T-helper 1 cell treated with Interleukin-12 subunit alpha and Interleukin-12 subunit beta and Interleukin-4 antibody, amounts not matched to agents 30 μg/mL and 1 μg/mL, for 36 hours (primary cell): ENCODE measurements around the gene KRTDAP.

Source experiments
- H3K27ac Mint-ChIP-seq: one replicate; pipeline ENCODE4 v1.8.0; 2021; ENCODE audit warnings: mild to moderate bottlenecking, mixed read lengths
- H3K27me3 Mint-ChIP-seq: one replicate; pipeline ENCODE4 v1.8.0; 2021; ENCODE audit warnings: low read depth, mixed read lengths
- H3K36me3 Mint-ChIP-seq: one replicate; pipeline ENCODE4 v1.8.0; 2021; ENCODE audit warnings: low read depth, mixed read lengths
- H3K4me1 Mint-ChIP-seq: one replicate; pipeline ENCODE4 v1.8.0; 2021; ENCODE audit warnings: low read depth, mixed read lengths
- H3K4me3 Mint-ChIP-seq: one replicate; pipeline ENCODE4 v1.8.0; 2021; ENCODE audit warnings: mild to moderate bottlenecking, moderate library complexity, mixed read lengths
- H3K9me3 Mint-ChIP-seq: one replicate; pipeline ENCODE4 v1.8.0; 2021; ENCODE audit warnings: mixed read lengths

Gene KRTDAP

DNA sequence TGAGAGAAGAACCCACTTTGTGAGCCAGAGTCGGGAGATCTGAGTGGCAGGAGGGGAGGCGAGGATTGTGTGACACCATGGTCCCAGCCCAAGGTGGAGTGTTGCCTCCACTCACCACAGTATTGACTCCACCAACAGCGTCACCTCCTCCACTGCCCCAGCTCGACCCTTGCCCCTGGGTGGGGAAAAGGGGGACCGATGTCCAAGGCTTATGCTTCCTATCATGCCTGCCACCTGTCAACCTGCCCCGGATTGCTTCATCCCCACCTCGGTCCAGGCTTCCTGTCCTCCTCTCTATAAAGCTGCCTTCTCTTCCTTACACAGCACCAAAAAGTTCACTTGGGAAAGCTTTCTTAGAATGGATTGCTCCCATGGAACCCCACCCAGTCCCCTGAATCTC lies 15.7 kb upstream of the KRTDAP start:
- H3K27me3 Mint-ChIP-seq, result peaks cover 48% of the 10 kb centered on the region
- no peaks in the 10 kb centered on the region for H3K36me3 Mint-ChIP-seq
- H3K27ac Mint-ChIP-seq, result no peak overlapping the region
- H3K9me3 Mint-ChIP-seq, result no peaks in the 10 kb centered on the region
- no peak overlapping the region for H3K4me3 Mint-ChIP-seq
- H3K4me1 Mint-ChIP-seq, result peaks cover 6% of the 10 kb centered on the region

DNA sequence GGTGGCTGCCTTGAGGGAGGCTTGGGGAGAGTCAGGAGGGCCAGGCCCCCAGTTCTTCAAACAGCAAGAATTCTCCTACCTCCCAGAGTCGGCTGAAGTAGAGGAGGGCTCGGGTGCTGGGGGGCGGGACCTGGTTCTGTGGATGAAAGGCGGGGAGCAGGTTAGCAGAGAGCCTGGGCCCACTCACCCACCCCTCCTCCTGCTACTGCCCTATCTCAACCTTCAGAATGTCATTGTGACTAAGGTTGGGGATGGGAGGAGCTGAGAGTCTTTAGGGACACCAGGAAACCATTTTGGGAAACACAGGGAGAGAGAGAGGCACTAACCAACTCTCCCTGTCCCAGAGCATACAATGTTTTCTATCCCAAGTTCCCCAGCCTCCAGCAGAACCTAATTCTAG lies 12.5 kb upstream of the KRTDAP start:
- H3K27ac Mint-ChIP-seq, result no peak overlapping the region
- no peaks in the 10 kb centered on the region for H3K9me3 Mint-ChIP-seq
- H3K4me1 Mint-ChIP-seq, result no peaks in the 10 kb centered on the region
- H3K27me3 Mint-ChIP-seq, result peaks cover 18% of the 10 kb centered on the region
- H3K4me3 Mint-ChIP-seq, result no peak overlapping the region
- H3K36me3 Mint-ChIP-seq, result no peaks in the 10 kb centered on the region

DNA sequence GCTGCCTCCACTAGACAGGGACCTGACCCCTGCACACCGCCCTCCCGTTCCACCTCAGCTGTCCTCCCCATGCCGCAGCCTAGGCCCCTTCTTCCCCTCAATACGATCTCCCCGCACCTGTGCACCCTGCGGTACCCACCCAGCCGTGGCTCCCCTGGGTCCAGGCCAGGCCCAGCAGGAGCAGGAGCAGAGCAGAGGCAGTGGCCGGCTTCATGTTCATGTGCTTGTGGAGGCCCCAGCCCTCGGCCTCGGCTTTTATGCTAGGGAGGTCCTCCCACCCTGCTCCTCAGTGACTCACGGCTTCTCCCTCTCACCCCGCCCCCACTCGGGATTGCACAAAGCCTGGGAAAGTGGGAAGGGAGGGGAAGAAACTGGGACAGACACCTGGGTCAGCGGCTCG lies 11.4 kb upstream of the KRTDAP start:
- H3K27ac Mint-ChIP-seq, result no peak overlapping the region
- H3K4me1 Mint-ChIP-seq, result no peaks in the 10 kb centered on the region
- H3K36me3 Mint-ChIP-seq, result no peaks in the 10 kb centered on the region
- no peak overlapping the region for H3K4me3 Mint-ChIP-seq
- H3K9me3 Mint-ChIP-seq, result no peaks in the 10 kb centered on the region
- H3K27me3 Mint-ChIP-seq, result peaks cover 19% of the 10 kb centered on the region

DNA sequence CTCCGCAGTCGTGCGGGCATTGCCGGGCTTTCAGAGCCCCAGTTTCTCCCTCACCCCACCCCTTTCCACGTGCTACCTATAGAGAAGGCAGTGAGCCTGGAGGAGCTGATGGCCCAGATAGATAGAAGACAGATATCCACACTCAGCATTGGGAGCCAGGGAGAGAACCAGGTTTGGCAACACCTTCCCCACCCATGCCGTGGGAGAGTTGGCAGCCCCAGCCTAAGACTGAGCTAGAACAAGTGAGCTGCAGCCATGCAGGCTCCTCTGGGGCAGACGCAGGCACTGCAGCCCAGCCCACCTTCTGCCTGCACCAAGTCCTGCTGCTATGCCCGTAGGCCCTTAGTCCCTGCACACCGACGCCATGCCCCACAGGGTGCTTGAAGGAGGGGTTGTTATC lies 10.3 kb upstream of the KRTDAP start:
- Mint-ChIP-seq H3K4me3 (no peak overlapping the region), H3K4me1 (peaks cover under 1% of the 10 kb centered on the region), H3K27ac (no peak overlapping the region)

DNA sequence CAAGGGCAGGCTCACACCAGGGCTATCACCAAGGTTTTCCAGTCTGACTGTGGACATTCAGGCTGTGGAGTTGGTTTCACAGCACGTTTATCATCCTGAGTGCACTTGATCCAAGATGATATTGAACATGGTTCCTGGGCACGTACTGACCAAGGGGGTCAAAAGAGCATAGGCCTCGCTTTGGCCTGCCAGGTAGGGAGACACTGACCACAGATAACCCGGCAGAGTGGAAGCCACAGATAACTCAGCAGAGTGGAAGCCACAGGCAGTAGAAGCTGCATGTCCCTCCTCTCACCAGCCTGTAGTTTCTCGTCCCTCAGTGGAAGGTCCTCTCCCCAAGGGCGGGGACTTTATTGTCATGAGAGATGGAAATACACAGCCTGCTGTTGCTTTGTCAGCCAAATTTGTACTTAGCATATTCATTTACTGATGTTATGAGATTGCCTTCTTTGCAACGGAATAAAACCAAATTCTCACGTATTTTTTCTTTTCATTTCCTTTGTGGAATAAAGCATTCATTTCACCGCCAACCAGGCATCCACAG lies 8.8 kb upstream of the KRTDAP start:
- Mint-ChIP-seq H3K27me3 (peaks cover 4% of the 10 kb centered on the region), H3K9me3 (no peaks in the 10 kb centered on the region), H3K4me3 (no peak overlapping the region), H3K4me1 (peaks cover 7% of the 10 kb centered on the region), H3K27ac (no peak overlapping the region), H3K36me3 (no peaks in the 10 kb centered on the region)

More for the DNA sequence above, 10.3 kb upstream of the KRTDAP start:
- no peaks in the 10 kb centered on the region for H3K9me3 Mint-ChIP-seq
- H3K27me3 Mint-ChIP-seq, result peaks cover 10% of the 10 kb centered on the region
- H3K36me3 Mint-ChIP-seq, result no peaks in the 10 kb centered on the region

DNA sequence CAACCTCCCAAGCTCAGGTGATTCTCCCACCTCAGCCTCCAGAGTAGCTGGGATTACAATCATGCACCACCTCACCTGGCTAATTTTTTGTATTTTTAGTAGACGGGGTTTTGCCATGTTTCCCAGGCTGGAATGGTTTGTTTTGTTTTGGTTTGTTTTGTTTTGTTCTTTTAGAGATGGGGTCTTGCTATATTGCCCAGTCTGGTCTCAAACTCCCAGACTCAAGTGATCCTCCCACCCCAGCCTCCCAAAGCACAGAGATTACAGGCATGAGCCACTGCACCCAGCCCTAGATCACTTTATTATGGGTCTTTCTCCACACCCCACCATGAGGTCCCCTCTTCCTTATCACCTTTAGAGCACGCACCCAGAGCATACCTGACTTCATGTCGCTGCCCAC lies 8.0 kb upstream of the KRTDAP start:
- H3K4me3 Mint-ChIP-seq, result no peak overlapping the region
- no peaks in the 10 kb centered on the region for H3K36me3 Mint-ChIP-seq
- H3K4me1 Mint-ChIP-seq, result peaks cover 7% of the 10 kb centered on the region
- no peaks in the 10 kb centered on the region for H3K9me3 Mint-ChIP-seq
- H3K27ac Mint-ChIP-seq, result no peak overlapping the region
- peaks cover 8% of the 10 kb centered on the region for H3K27me3 Mint-ChIP-seq

DNA sequence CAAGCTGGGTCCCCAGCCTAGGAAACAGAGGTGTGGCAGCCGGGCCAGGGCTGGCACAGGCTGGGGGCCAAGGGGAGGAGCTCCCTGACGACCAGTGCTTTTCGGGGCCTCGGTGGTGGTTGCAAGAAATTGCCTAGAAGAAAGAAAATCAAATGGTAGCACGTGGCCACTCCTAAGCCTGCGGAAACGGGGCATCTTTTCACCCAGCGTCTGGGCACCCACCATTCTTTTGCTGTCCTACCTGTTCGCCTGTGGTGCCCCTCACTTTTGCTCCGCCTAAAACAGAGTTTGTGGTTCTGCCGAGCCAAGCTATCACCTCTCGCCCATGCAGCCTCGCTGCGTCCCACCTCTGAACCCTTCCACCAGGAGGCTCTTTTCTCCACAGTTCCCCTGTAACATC lies 7.1 kb upstream of the KRTDAP start:
- H3K9me3 Mint-ChIP-seq, result no peaks in the 10 kb centered on the region
- peaks cover 7% of the 10 kb centered on the region for H3K4me1 Mint-ChIP-seq
- H3K4me3 Mint-ChIP-seq, result no peak overlapping the region
- H3K36me3 Mint-ChIP-seq, result no peaks in the 10 kb centered on the region
- no peak overlapping the region for H3K27ac Mint-ChIP-seq
- H3K27me3 Mint-ChIP-seq, result peaks cover 11% of the 10 kb centered on the region

DNA sequence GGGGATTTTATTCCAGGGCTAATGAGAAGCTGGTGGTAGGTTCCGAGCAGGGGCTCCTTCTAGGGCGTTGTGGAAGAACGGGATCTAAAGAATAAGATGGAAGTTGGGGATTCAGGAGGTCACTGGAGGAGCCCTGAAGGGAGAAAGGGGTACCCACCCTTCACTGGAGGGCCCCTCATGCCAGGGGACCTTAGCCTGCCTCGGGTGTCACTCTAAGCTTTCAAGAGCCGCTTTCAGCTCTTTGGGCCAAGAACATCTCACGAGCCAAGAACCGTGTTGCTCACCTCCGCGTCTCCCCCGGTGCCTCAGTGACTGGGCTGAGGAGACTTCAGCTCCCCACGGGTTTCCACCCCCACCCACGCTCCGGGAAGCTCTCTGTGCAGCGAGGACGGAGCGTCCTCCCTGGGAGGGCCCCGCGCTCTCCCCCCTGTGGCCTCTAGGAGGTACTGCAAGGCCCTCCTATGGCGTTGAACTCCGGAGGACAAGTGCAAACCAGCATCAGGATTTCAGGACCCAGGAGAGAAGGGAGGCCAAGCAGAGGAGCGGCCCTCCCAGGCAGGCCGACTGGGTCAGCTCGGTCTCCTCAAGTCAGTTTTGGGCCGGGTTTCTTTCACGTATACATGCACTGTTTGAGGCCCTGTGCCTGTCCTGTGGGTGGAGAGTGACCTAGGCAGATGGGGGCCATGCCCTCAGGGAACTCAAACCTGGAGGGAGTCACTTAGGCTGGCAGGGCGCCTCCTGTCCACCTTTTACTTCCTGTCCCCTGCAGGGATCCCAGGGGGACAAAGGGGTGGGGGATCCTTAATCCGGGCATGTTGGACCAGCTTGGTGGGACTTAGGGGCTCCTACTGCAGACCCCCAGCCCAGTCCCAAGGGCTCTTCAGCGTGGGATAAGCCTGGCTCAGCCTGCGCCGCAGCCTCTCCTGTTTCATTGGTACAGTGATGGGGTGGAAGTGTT lies 5.1 kb upstream of the KRTDAP start:
- H3K27ac Mint-ChIP-seq, result no peak overlapping the region
- H3K36me3 Mint-ChIP-seq, result no peaks in the 10 kb centered on the region
- H3K4me1 Mint-ChIP-seq, result peaks cover 7% of the 10 kb centered on the region
- H3K4me3 Mint-ChIP-seq, result no peak overlapping the region
- H3K9me3 Mint-ChIP-seq, result no peaks in the 10 kb centered on the region
- H3K27me3 Mint-ChIP-seq, result peaks cover 22% of the 10 kb centered on the region

DNA sequence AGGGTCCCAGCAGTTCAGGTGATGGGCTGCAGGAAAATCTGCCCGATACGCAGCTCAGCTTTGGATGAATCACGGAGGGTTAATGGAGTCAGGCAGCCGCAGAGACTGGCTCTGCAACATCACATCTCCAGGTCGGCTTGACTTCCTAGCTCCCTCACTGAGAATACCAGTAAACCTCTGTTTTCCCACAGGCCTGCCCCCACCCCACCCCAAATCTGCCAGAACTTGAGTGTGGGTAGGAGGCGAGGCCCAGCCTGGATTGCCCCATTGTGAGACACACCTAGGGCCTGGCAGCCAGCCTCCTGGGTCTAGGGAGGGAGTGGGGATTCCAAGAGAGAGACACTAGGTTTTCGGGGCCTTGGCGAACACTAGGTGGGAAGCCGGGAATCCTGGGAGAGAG lies 3.7 kb upstream of the KRTDAP start:
- no peak overlapping the region for H3K27ac Mint-ChIP-seq
- H3K4me1 Mint-ChIP-seq, result peaks cover 7% of the 10 kb centered on the region
- no peaks in the 10 kb centered on the region for H3K36me3 Mint-ChIP-seq
- no peaks in the 10 kb centered on the region for H3K9me3 Mint-ChIP-seq
- no peak overlapping the region for H3K4me3 Mint-ChIP-seq
- peaks cover 24% of the 10 kb centered on the region for H3K27me3 Mint-ChIP-seq

DNA sequence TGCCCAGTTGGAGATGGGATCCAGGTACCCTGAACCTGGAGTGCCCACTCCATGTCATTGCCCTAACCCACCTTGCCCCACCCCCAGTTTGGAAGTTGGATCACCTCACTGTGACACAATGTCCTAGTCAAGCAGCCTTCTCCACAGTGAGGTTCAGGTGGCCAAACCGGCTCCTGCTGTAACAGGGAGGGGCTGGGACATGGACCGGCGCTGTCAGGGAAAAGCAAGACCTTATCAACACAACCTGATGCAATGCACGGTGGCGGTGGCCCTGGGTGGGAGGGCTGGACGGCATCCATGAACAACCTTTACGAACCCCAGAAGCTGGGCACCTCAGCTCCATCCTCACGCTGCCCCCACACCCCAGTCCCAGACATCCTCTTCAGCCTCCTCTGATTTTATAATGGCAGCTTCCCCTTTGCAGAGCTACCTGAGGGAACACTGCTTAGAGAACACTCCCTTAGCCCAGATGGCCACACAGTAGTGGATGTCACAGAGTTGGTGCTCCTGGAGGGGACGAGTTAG lies 1.6 kb upstream of the KRTDAP start:
- peaks cover 7% of the 10 kb centered on the region for H3K4me1 Mint-ChIP-seq
- no peak overlapping the region for H3K27ac Mint-ChIP-seq
- peaks cover 22% of the 10 kb centered on the region for H3K27me3 Mint-ChIP-seq
- no peak overlapping the region for H3K4me3 Mint-ChIP-seq
- no peaks in the 10 kb centered on the region for H3K9me3 Mint-ChIP-seq
- H3K36me3 Mint-ChIP-seq, result no peaks in the 10 kb centered on the region

DNA sequence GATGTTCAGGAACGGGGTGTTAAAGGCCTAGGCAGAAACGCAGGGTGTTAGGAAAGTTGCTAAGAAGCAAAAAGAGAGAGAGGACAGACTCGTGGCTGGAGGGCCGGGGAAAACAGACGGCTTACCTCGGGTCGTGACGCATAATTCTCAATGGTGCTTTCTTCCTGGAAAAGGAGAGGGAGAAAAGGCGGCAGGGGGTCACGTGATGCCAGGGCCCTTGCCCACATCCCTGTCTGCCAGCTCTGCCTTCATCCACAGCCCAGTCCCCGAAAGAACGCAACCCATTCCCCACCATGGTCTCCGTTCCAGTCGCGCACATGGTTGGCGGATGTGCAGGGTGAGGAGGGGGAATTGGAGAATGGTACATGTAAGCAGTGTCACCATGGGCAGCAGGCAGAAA lies 1.6 kb downstream of the KRTDAP start:
- Mint-ChIP-seq H3K4me1 (no peaks in the 10 kb centered on the region), H3K4me3 (no peak overlapping the region), H3K36me3 (no peaks in the 10 kb centered on the region), H3K9me3 (no peaks in the 10 kb centered on the region), H3K27ac (no peak overlapping the region), H3K27me3 (peaks cover 28% of the 10 kb centered on the region)

DNA sequence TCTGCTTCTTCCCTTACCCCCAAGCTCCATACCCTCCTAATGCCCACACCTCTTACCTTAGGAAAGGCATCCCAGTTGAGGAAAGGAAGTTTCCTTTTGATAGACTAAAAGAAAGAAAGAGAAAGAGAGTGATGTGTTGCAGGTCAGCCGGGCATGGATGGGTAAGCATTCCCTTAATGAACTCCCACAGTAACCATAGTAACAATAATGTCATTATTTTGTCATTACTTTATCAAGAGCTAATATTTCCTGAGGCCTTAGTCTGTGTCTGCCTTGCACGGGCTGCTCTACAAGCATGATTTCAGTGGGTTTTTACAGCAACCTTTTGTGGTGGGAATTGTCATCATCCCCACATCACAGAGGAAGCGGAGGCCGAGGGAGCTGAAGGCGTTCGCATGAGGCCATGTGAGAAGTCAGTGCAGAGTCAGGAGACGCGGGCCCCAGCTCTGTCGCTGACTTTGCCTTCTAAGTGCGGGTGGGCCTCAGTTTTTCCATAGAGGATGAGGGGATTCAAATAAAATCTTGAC lies 2.5 kb downstream of the KRTDAP start:
- Mint-ChIP-seq H3K4me3 (no peak overlapping the region), H3K36me3 (no peaks in the 10 kb centered on the region), H3K27ac (no peak overlapping the region), H3K9me3 (no peaks in the 10 kb centered on the region), H3K4me1 (no peaks in the 10 kb centered on the region), H3K27me3 (peaks cover 24% of the 10 kb centered on the region)

DNA sequence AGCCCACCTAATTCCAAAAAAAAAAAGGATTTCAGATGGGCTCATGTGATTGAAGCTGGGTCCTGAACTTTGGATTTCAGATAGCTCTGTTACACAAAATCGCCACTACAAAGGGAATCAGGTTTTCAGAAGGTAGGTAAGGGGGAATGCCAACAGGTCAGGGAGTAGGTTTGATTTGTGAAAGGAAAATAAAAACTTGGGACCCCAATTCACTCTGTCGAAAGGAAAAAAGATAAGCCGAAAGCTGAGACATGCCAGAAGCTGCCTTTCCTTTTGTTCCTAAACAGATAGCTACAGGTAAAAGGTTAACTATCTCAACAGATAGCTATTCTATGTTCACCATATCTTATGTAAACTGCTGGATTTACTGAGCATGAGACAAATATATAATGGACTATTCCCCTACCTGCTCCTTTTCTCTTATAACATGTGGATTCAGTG lies 4.0 kb downstream of the KRTDAP start:
- H3K4me1 Mint-ChIP-seq, result no peaks in the 10 kb centered on the region
- H3K9me3 Mint-ChIP-seq, result no peaks in the 10 kb centered on the region
- H3K36me3 Mint-ChIP-seq, result no peaks in the 10 kb centered on the region
- peaks cover 19% of the 10 kb centered on the region for H3K27me3 Mint-ChIP-seq
- no peak overlapping the region for H3K27ac Mint-ChIP-seq
- H3K4me3 Mint-ChIP-seq, result no peak overlapping the region

DNA sequence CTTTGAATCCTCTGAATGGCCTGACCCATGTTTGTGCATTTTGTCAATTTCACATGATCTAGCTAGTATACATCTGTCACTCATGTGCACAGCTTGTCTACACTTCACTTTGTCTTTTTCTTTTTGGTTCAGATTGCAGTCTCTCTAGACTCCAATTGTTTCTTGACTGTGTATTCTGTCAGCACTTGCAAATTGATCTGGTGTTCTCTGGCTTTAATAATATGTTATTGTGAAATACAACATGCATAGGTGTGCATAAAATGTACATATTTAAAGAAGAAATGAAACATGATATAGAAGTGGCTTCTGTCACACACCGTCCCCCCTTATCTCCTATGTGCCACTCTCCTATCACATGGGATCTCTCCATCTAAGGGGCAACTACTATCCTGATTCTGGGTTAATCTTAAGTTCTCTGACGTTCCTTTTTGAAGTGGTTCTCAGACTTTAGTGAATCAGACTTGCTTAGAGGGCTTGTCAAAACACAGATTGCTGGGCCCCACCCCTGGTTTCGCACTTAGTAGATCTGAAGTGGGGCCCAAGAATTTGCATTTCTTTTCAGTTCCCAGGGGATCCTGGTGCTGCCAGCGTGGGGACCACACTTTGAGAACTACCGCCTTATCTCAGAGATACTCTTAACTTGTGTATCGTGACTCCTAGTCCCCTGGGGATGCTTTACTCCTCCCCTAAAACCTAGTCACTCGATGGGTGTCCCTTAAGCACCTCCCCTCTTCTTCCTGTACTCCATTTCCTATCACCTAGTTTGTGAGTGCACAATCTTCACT lies 5.8 kb downstream of the KRTDAP start:
- Mint-ChIP-seq H3K27me3 (peaks cover 10% of the 10 kb centered on the region), H3K4me1 (no peaks in the 10 kb centered on the region), H3K27ac (no peak overlapping the region), H3K4me3 (no peak overlapping the region), H3K36me3 (no peaks in the 10 kb centered on the region), H3K9me3 (no peaks in the 10 kb centered on the region)
